Cardiac muscle cell (in vitro differentiated cells and primary cell): ENCODE data around the gene PRPF6. TPM values are rescaled to one million over a fixed set of nuclear protein-coding genes. Genes with fewer than 3 reads are reported as not detected.
A peak's percentile ranks its signal among the peaks of the same experiment; 100 is the strongest.

ENCODE experiments used
- DNase-seq, 2 donors: peaks; one replicate each; pipeline versions ENCODE4 v3.0.0 to v3.0.0-alpha.2; 2010 to 2017; ENCODE audit warnings: low read depth in 1 of 2, low spot score in 1 of 2
- H3K27ac ChIP-seq: fragments of 200-600 bp; sonication (generic); 2 replicates; pipeline ENCODE4 v1.5.1; 2016
- H3K27me3 ChIP-seq: fragments of 200-600 bp; sonication (generic); 2 replicates; pipeline ENCODE4 v1.6.0; 2016; ENCODE audit warnings: control low read depth
- H3K36me3 ChIP-seq: fragments of 200-600 bp; sonication (generic); 2 replicates; pipeline ENCODE4 v1.5.1; 2016; ENCODE audit warnings: control low read depth
- H3K4me1 ChIP-seq: fragments of 200-600 bp; sonication (generic); 2 replicates; pipeline ENCODE4 v1.8.1; 2017; ENCODE audit warnings: low read depth, mild to moderate bottlenecking, mixed run types
- H3K4me3 ChIP-seq: fragments of 200-600 bp; sonication (generic); 2 replicates; pipeline ENCODE4 v1.5.1; 2016; ENCODE audit warnings: mild to moderate bottlenecking
- H3K9me3 ChIP-seq: fragments of 200-600 bp; sonication (generic); 2 replicates; pipeline ENCODE4 v1.5.1; 2017; ENCODE audit warnings: low read depth, mild to moderate bottlenecking, control low read depth
- CTCF ChIP-seq: IDR thresholded peaks from 2 replicates; pipeline ENCODE4 v1.5.1; 2012; ENCODE audit warnings: low read depth, mild to moderate bottlenecking, low read length
- polyA plus RNA-seq: library from polyadenylated mRNA; unstranded; fragments of >200 nt; fragmentation: Nextera tagmentation; extraction: Ambion mirVana; gene quantifications from 2 replicates; pipeline ENCODE4 v1.2.1, GENCODE V29; 2016
- total RNA-seq: library from RNA; depleted of rRNA; stranded (reverse); fragments of >200 nt; gene quantifications from 2 replicates; pipeline ENCODE4 v1.2.3, GENCODE V29; 2016

PRPF6 gene
- total and polyA plus RNA-seq, 2 experiments from 2014 or later, result 67.6 to 73.5 TPM

GRCh38 chr20:63966172-63966943 lies 14.6 kb upstream of the PRPF6 start:
- no peak overlapping the region for H3K4me3 ChIP-seq
- H3K4me1 ChIP-seq, result peaks cover 6% of the 10 kb centered on the region
- H3K36me3 ChIP-seq, result peaks cover 25% of the 10 kb centered on the region
- H3K27ac ChIP-seq, result no peak overlapping the region
- H3K27me3 ChIP-seq, result no peaks in the 10 kb centered on the region
- no peak for DNase-seq
- no peak for TF ChIP-seq CTCF
- H3K9me3 ChIP-seq, result no peaks in the 10 kb centered on the region

- no peak overlapping the region for H3K4me3 ChIP-seq
- TF ChIP-seq CTCF, result no peak
- no peak for DNase-seq
- peaks cover 21% of the 10 kb centered on the region for H3K36me3 ChIP-seq
- H3K4me1 ChIP-seq, result peaks cover 6% of the 10 kb centered on the region
- no peaks in the 10 kb centered on the region for H3K9me3 ChIP-seq
- H3K27ac ChIP-seq, result no peak overlapping the region
- no peaks in the 10 kb centered on the region for H3K27me3 ChIP-seq
These were observed 14.0 kb upstream of the PRPF6 start for GRCh38 chr20:63966944-63967322.

GRCh38 chr20:63967330-63968135 lies 13.4 kb upstream of the PRPF6 start:
- TF ChIP-seq CTCF, result no peak
- H3K9me3 ChIP-seq, result no peaks in the 10 kb centered on the region
- no peak overlapping the region for H3K27ac ChIP-seq
- no peaks in the 10 kb centered on the region for H3K27me3 ChIP-seq
- no peak for DNase-seq
- H3K4me3 ChIP-seq, result no peak overlapping the region
- H3K4me1 ChIP-seq, result peaks cover 6% of the 10 kb centered on the region
- peaks cover 18% of the 10 kb centered on the region for H3K36me3 ChIP-seq

GRCh38 chr20:63968136-63968927 lies 12.6 kb upstream of the PRPF6 start:
- Histone ChIP-seq H3K27ac (peak overlapping the region; percentile 75), H3K36me3 (peaks cover 14% of the 10 kb centered on the region), H3K4me3 (peak overlapping the region; percentile 56), H3K4me1 (peaks cover 6% of the 10 kb centered on the region), H3K27me3 (no peaks in the 10 kb centered on the region), H3K9me3 (no peaks in the 10 kb centered on the region)
- no peak for TF ChIP-seq CTCF
- DNase-seq, result no peak
